Liver (tissue), 9 donors: ENCODE measurements around the gene TUFM. TPM values are rescaled to one million over a fixed set of nuclear protein-coding genes. Genes with fewer than 3 reads are reported as not detected.

Source experiments
- DNase-seq: peaks from one replicate; pipeline ENCODE4 v3.0.0-alpha.2; 2017; ENCODE audit warnings: low spot score
- H3K27ac ChIP-seq, 2 donors: one replicate each; pipeline ENCODE4 v1.7.0; 2013; ENCODE audit warnings: inconsistent platforms in 2 of 2, low read length in 2 of 2, control low read depth in 1 of 2, low read depth in 1 of 2, mild to moderate bottlenecking in 1 of 2
- H3K27me3 ChIP-seq, 4 donors: one replicate each; pipeline versions ENCODE4 v1.6.1 to v1.7.0; 2013; ENCODE audit warnings: low read length in 3 of 4, inconsistent platforms in 1 of 4, mild to moderate bottlenecking in 1 of 4, moderate library complexity in 1 of 4; ENCODE audit not compliant: control insufficient read depth in 4 of 4, insufficient read depth in 4 of 4
- H3K36me3 ChIP-seq, 4 donors: one replicate each; pipeline versions ENCODE4 v1.6.1 to v1.7.0; 2013; ENCODE audit warnings: low read length in 3 of 4, mild to moderate bottlenecking in 3 of 4, low read depth in 1 of 4, moderate library complexity in 1 of 4; ENCODE audit not compliant: control insufficient read depth in 4 of 4, insufficient read depth in 3 of 4
- H3K4me1 ChIP-seq, 4 donors: one replicate each; pipeline versions ENCODE4 v1.6.1 to v1.7.0; 2013; ENCODE audit warnings: low read length in 3 of 4, mild to moderate bottlenecking in 3 of 4, moderate library complexity in 1 of 4; ENCODE audit not compliant: control insufficient read depth in 4 of 4, insufficient read depth in 4 of 4
- H3K4me3 ChIP-seq, 3 donors: one replicate each; pipeline versions ENCODE4 v1.6.1 to v1.7.0; 2013; ENCODE audit warnings: low read length in 3 of 3, control low read depth in 1 of 3, low read depth in 1 of 3, mild to moderate bottlenecking in 1 of 3
- H3K9ac ChIP-seq, 2 donors: one replicate each; pipeline ENCODE4 v1.7.0; 2013; ENCODE audit warnings: low read length in 2 of 2, mild to moderate bottlenecking in 2 of 2, moderate library complexity in 2 of 2, control low read depth in 1 of 2, low read depth in 1 of 2
- H3K9me3 ChIP-seq, 4 donors: one replicate each; pipeline versions ENCODE4 v1.6.1 to v1.7.0; 2013; ENCODE audit warnings: low read length in 3 of 4; ENCODE audit not compliant: control insufficient read depth in 4 of 4
- ATF3 ChIP-seq: IDR thresholded peaks from 2 replicates; pipeline ENCODE4 v1.6.1; 2016; ENCODE audit warnings: antibody characterized with exemption
- CTCF ChIP-seq: fragments of 150-350 bp; IDR thresholded peaks from 2 replicates; pipeline ENCODE4 v1.5.1; 2017; ENCODE audit warnings: improper control_type of control experiment, low read depth, low read length; ENCODE audit not compliant: missing input control
- EGR1 ChIP-seq, 2 donors: IDR thresholded peaks; 2 replicates each; pipeline ENCODE4 v1.6.1; 2016 to 2018; ENCODE audit warnings: antibody characterized with exemption in 2 of 2, low read depth in 2 of 2
- FOXA1 ChIP-seq: IDR thresholded peaks from 2 replicates; pipeline ENCODE4 v1.6.1; 2016; ENCODE audit warnings: antibody characterized with exemption
- FOXA2 ChIP-seq: IDR thresholded peaks from 2 replicates; pipeline ENCODE4 v1.6.1; 2016; ENCODE audit warnings: antibody characterized with exemption
- GABPA ChIP-seq, 2 donors: IDR thresholded peaks in 1 of 2; conservative IDR thresholded peaks in 1 of 2; 2 replicates each; pipeline ENCODE4 v1.6.1; 2016; ENCODE audit warnings: antibody characterized with exemption in 2 of 2, mild to moderate bottlenecking in 1 of 2, moderate library complexity in 1 of 2
- HNF4A ChIP-seq, 2 donors: conservative IDR thresholded peaks; 2 replicates each; pipeline ENCODE4 v1.6.1; 2016; ENCODE audit warnings: antibody characterized with exemption in 2 of 2, mild to moderate bottlenecking in 2 of 2
- HNF4G ChIP-seq: IDR thresholded peaks from 2 replicates; pipeline ENCODE4 v1.6.1; 2016; ENCODE audit warnings: antibody characterized with exemption
- JUND ChIP-seq, 2 donors: IDR thresholded peaks; 2 replicates each; pipeline ENCODE4 v1.6.1; 2016; ENCODE audit warnings: antibody characterized with exemption in 2 of 2
- MAX ChIP-seq: IDR thresholded peaks from 2 replicates; pipeline ENCODE4 v1.6.1; 2016; ENCODE audit warnings: antibody characterized with exemption
- NR2F2 ChIP-seq: IDR thresholded peaks from 2 replicates; pipeline ENCODE4 v1.6.1; 2016; ENCODE audit warnings: antibody characterized with exemption
- RAD21 ChIP-seq, 2 donors: IDR thresholded peaks; 2 replicates each; pipeline ENCODE4 v1.6.1; 2016; ENCODE audit warnings: antibody characterized with exemption in 2 of 2, mild to moderate bottlenecking in 2 of 2
- REST ChIP-seq: IDR thresholded peaks from 2 replicates; pipeline ENCODE4 v1.6.1; 2016; ENCODE audit warnings: antibody characterized with exemption, mild to moderate bottlenecking
- RXRA ChIP-seq, 2 donors: IDR thresholded peaks; 2 replicates each; pipeline ENCODE4 v1.6.1; 2017 to 2018; ENCODE audit warnings: antibody characterized with exemption in 2 of 2, mild to moderate bottlenecking in 1 of 2
- SP1 ChIP-seq: IDR thresholded peaks from 2 replicates; pipeline ENCODE4 v1.6.1; 2018; ENCODE audit warnings: antibody characterized with exemption, mild to moderate bottlenecking
- TAF1 ChIP-seq: conservative IDR thresholded peaks from 2 replicates; pipeline ENCODE4 v1.6.1; 2016; ENCODE audit warnings: antibody characterized with exemption, mild to moderate bottlenecking
- YY1 ChIP-seq: IDR thresholded peaks from 2 replicates; pipeline ENCODE4 v1.6.1; 2016; ENCODE audit warnings: antibody characterized with exemption, mild to moderate bottlenecking
- ZBTB33 ChIP-seq: IDR thresholded peaks from 2 replicates; pipeline ENCODE4 v1.6.1; 2016; ENCODE audit warnings: antibody characterized with exemption
- WGBS: extraction: QIAGEN DNeasy Blood & Tissue Kit; methylation state at CpG from one replicate; pipeline ENCODE4 v1.1.7; 2013; 5-methylcytosine and 5-hydroxymethylcytosine counted together
- polyA plus RNA-seq, 2 donors: library from polyadenylated mRNA; stranded (reverse) in 1 of 2; unstranded in 1 of 2; fragments of 200-250 nt in 1 of 2; fragments of >200 nt in 1 of 2; fragmentation: Nextera tagmentation in 1 of 2; extraction: Ambion mirVana in 1 of 2; gene quantifications; one replicate each; pipeline versions ENCODE4 v1.2.1 to v1.2.3, GENCODE V29; 2013 to 2015
- total RNA-seq, 2 donors: library from RNA; depleted of rRNA; stranded (reverse); fragments of >200 nt; gene quantifications; one replicate each; pipeline ENCODE4 v1.2.3, GENCODE V29; 2014
- donor health status: healthy.
- donor health status: healthy.
- donor health status: healthy.
- donor health status: healthy.
- donor health status: healthy.

Gene TUFM
- total and polyA plus RNA-seq, 4 donors = 90.4 to 191 (median 136) TPM

- Histone ChIP-seq H3K9me3 (no peaks in the 10 kb centered on the region), H3K36me3 (peaks cover 7 to 30% (median 24%) of the 10 kb centered on the region in 4 donors), H3K4me1 (peaks cover 10 to 43% (median 37%) of the 10 kb centered on the region in 4 donors), H3K9ac (peak overlapping the region; percentile 83 to 89), H3K4me3 (peak overlapping the region; percentile 74 to 98 (median 93)), H3K27ac (peak overlapping the region; percentile 94 to 98), H3K27me3 (no peaks in the 10 kb centered on the region)
- WGBS = under 1% methylated on average over 62 of the region's 62 CpGs
- no peak for DNase-seq
- no peak for TF ChIP-seq FOXA1
- TF ChIP-seq RAD21 (IDR thresholded peaks at IDR 0.05) = no peak
These were observed 22.8 kb downstream of the TUFM start for GRCh38 chr16:28823291-28823872.

GRCh38 chr16:28822520-28823290 lies 23.4 kb downstream of the TUFM start, which contains the start of gene ATXN2L:
ATXN2L (plus strand) TSS chr16:28822999; CDS start chr16:28823260, 261 bp downstream.
- Histone ChIP-seq H3K9ac (peak within 1 kb of the TSS; percentile 89 to 94), H3K36me3 (peaks cover 4 to 24% (median 21%) of the 10 kb centered on the region in 4 donors)

More at GRCh38 chr16:28822520-28823290, 23.4 kb downstream of the TUFM start, which contains the start of gene ATXN2L:
- peak; percentile 90 for DNase-seq
- TF ChIP-seq ZBTB33 = peak; percentile 55
- no peak for TF ChIP-seq NR2F2
- TF ChIP-seq CTCF = peak; percentile 10
- TF ChIP-seq FOXA2 = no peak
- no peak for TF ChIP-seq FOXA1
- TF ChIP-seq REST = peak; percentile 67
- TF ChIP-seq MAX = peak; percentile 68
- TF ChIP-seq TAF1 = no peak
- TF ChIP-seq HNF4A (conservative IDR thresholded peaks at IDR 0.05) = no peak
- TF ChIP-seq RAD21 (IDR thresholded peaks at IDR 0.05) = peak in 1 of 2 donors; percentile 12
- peak; percentile 81 for TF ChIP-seq YY1
- TF ChIP-seq EGR1 (IDR thresholded peaks at IDR 0.05; ENCODE audit: low read depth in 2 of 2) = peak; percentile 99 to 100
- peak; percentile 23 to 47 for TF ChIP-seq RXRA (IDR thresholded peaks at IDR 0.05)
- no peak for TF ChIP-seq HNF4G
- no peak for TF ChIP-seq ATF3
- TF ChIP-seq JUND (IDR thresholded peaks at IDR 0.05) = no peak
- TF ChIP-seq GABPA (IDR thresholded peaks at IDR 0.05 in 1 of 2, conservative IDR thresholded peaks at IDR 0.05 in 1 of 2) = peak in 1 of 2 donors; percentile 75
- TF ChIP-seq SP1 = peak; percentile 69
- Histone ChIP-seq H3K27ac (peak within 1 kb of the TSS; percentile 94 to 98), H3K9me3 (no peaks in the 10 kb centered on the region), H3K4me1 (peaks cover 10 to 43% (median 37%) of the 10 kb centered on the region in 4 donors), H3K27me3 (no peaks in the 10 kb centered on the region), H3K4me3 (peak within 1 kb of the TSS; percentile 74 to 98 (median 93))
- WGBS = under 1% methylated on average over 91 of the region's 91 CpGs
